Measurements from ENCODE around the gene STK39. TPM values are rescaled to one million over a fixed set of nuclear protein-coding genes. Genes with fewer than 3 reads are reported as not detected.

Gene STK39
- total RNA-seq, 4 donors from 2014 or later: 13.8 to 28.2 (median 18.3) TPM

GRCh38 chr2:168145011-168145410, 102.4 kb downstream of the STK39 start:
- Histone ChIP-seq H3K36me3 (peaks cover 1% of the 10 kb centered on the region), H3K27me3 (no peaks in the 10 kb centered on the region), H3K4me3 (no peak overlapping the region), H3K27ac (peak overlapping the region; percentile 17), H3K9me3 (no peaks in the 10 kb centered on the region), H3K4me1 (peaks cover 22% of the 10 kb centered on the region)
- TF ChIP-seq CTCF (IDR thresholded peaks at IDR 0.05): no peak
- DNase-seq (ENCODE audit: low spot score in 2 of 2): no peak
- 71% methylated on average over 2 of the region's 2 CpGs for WGBS

- Histone ChIP-seq H3K4me1 (peaks cover 16% of the 10 kb centered on the region), H3K9me3 (no peaks in the 10 kb centered on the region), H3K4me3 (no peak overlapping the region), H3K36me3 (peaks cover 6% of the 10 kb centered on the region), H3K27ac (no peak overlapping the region), H3K27me3 (no peaks in the 10 kb centered on the region)
- TF ChIP-seq POLR2AphosphoS5 (IDR thresholded peaks at IDR 0.05): no peak
- TF ChIP-seq POLR2A (IDR thresholded peaks at IDR 0.05): no peak
- no peak for DNase-seq (ENCODE audit: low spot score in 2 of 2)
- WGBS: 93% methylated on average over 3 of the region's 3 CpGs
These were observed 103.6 kb downstream of the STK39 start for GRCh38 chr2:168143813-168144212.

- no peaks in the 10 kb centered on the region for H3K27me3 ChIP-seq
- H3K9me3 ChIP-seq: no peaks in the 10 kb centered on the region
- DNase-seq (ENCODE audit: low spot score in 2 of 2): no peak
- peaks cover 11% of the 10 kb centered on the region for H3K36me3 ChIP-seq
- WGBS: 92% methylated on average over 5 of the region's 5 CpGs
- H3K4me1 ChIP-seq: no peaks in the 10 kb centered on the region
- H3K4me3 ChIP-seq: no peak overlapping the region
- H3K27ac ChIP-seq: no peak overlapping the region
- TF ChIP-seq POLR2AphosphoS5 (IDR thresholded peaks at IDR 0.05): no peak
- TF ChIP-seq CTCF (IDR thresholded peaks at IDR 0.05): no peak
These were observed 106.5 kb downstream of the STK39 start for GRCh38 chr2:168140892-168141291.

GRCh38 chr2:168139852-168140251, 107.5 kb downstream of the STK39 start:
- H3K27me3 ChIP-seq: no peaks in the 10 kb centered on the region
- H3K36me3 ChIP-seq: peaks cover 11% of the 10 kb centered on the region
- 72% methylated on average over 4 of the region's 4 CpGs for WGBS
- H3K4me1 ChIP-seq: no peaks in the 10 kb centered on the region
- TF ChIP-seq EP300 (IDR thresholded peaks at IDR 0.05) (no peak), POLR2AphosphoS5 (IDR thresholded peaks at IDR 0.05) (no peak)
- H3K9me3 ChIP-seq: no peaks in the 10 kb centered on the region
- no peak overlapping the region for H3K27ac ChIP-seq
- no peak overlapping the region for H3K4me3 ChIP-seq
- DNase-seq (ENCODE audit: low spot score in 2 of 2): no peak

GRCh38 chr2:168138901-168139300, 108.5 kb downstream of the STK39 start:
- Histone ChIP-seq H3K4me1 (no peaks in the 10 kb centered on the region), H3K27me3 (no peaks in the 10 kb centered on the region), H3K4me3 (no peak overlapping the region), H3K9me3 (no peaks in the 10 kb centered on the region), H3K36me3 (peaks cover 11% of the 10 kb centered on the region), H3K27ac (no peak overlapping the region)
- WGBS: 97% methylated on average over 5 of the region's 5 CpGs
- DNase-seq (ENCODE audit: low spot score in 2 of 2): no peak
- TF ChIP-seq POLR2AphosphoS5 (IDR thresholded peaks at IDR 0.05) (no peak), CTCF (IDR thresholded peaks at IDR 0.05) (no peak), EP300 (IDR thresholded peaks at IDR 0.05) (no peak), POLR2A (IDR thresholded peaks at IDR 0.05) (no peak)

GRCh38 chr2:168138374-168138773, 109.0 kb downstream of the STK39 start:
- 75% methylated on average over 5 of the region's 5 CpGs for whole genome bisulfite sequencing

More at GRCh38 chr2:168138374-168138773, 109.0 kb downstream of the STK39 start:
- Histone ChIP-seq H3K36me3 (peaks cover 11% of the 10 kb centered on the region), H3K9me3 (no peaks in the 10 kb centered on the region), H3K4me3 (no peak overlapping the region), H3K4me1 (no peaks in the 10 kb centered on the region), H3K27me3 (no peaks in the 10 kb centered on the region), H3K27ac (peak overlapping the region; percentile 39)
- DNase-seq (ENCODE audit: low spot score in 2 of 2): no peak
- TF ChIP-seq POLR2AphosphoS5 (IDR thresholded peaks at IDR 0.05) (no peak), CTCF (IDR thresholded peaks at IDR 0.05) (no peak), POLR2A (IDR thresholded peaks at IDR 0.05) (no peak), EP300 (IDR thresholded peaks at IDR 0.05) (no peak)
